HepG2 (cell line): ENCODE data around the gene PSMD5. TPM values are rescaled to one million over a fixed set of nuclear protein-coding genes. Genes with fewer than 3 reads are reported as not detected.

Source experiments
- ATAC-seq: fragments of 200-7000 bp; cut with Tn5 transposase; 3 replicates; pipeline ENCODE4 v1.9.1; 2020; ENCODE audit warnings: mild to moderate bottlenecking, moderate library complexity
- BruUV-seq: library from RNA; stranded (reverse); fragments of 400-500 nt; replicated peaks from 2 replicates; lab custom pipeline; 2021; lab: Mats Ljungman, UMichigan
- CTCF ChIA-PET: fragments of 300-600 bp; formaldehyde crosslinking; extraction: SDS; loops from one replicate; lab custom pipeline; 2021; ENCODE audit warnings: low total read pairs, inconsistent platforms, low intra/inter-chr PET ratio; lab: Yijun Ruan, JAX
- POLR2A ChIA-PET: fragments of 350-600 bp; sonication (Branson Sonifier 250); formaldehyde crosslinking; loops from one replicate; lab custom pipeline; 2020; ENCODE audit warnings: antibody characterized with exemption, inconsistent platforms; lab: Yijun Ruan, JAX
- DNase-seq: peaks from one replicate; pipeline ENCODE4 v3.0.0-alpha.2; 2015; ENCODE audit warnings: low spot score
- FAIRE-seq: peaks from 3 replicates; lab custom pipeline; 2011; peaks lifted over from hg19 to GRCh38; lab: Jason Lieb, UNC
- H2AFZ ChIP-seq: one replicate; pipeline ENCODE4 v1.6.1; 2011; ENCODE audit warnings: low read length, inconsistent platforms
- H3K27ac ChIP-seq: fragments of 300-600 bp; 3 replicates; pipeline ENCODE4 v1.8.0; 2011; ENCODE audit warnings: mixed run types, mild to moderate bottlenecking, mixed read lengths, low read length, inconsistent platforms; ENCODE audit not compliant: insufficient read depth; ENCODE audit errors: extremely low read length
- H3K27me3 ChIP-seq, 2 experiments: fragments of 200-600 bp in 1 of 2; 2 replicates in 1 of 2; 3 replicates in 1 of 2; pipeline versions ENCODE4 v1.6.0 to v1.8.0; 2011; ENCODE audit warnings: low read length in 2 of 2, mild to moderate bottlenecking in 2 of 2, moderate library complexity in 2 of 2, inconsistent platforms in 1 of 2; ENCODE audit not compliant: insufficient read depth in 2 of 2, control insufficient read depth in 1 of 2
- H3K36me3 ChIP-seq, 2 experiments: fragments of 200-600 bp in 1 of 2; replicated peaks in 1 of 2; 2 replicates in 1 of 2; 3 replicates in 1 of 2; pipeline versions ENCODE4 v1.5.1 to v1.8.0; 2011; ENCODE audit warnings: low read length in 2 of 2, inconsistent platforms in 1 of 2; ENCODE audit not compliant: insufficient read depth in 2 of 2, control insufficient read depth in 1 of 2
- H3K4me1 ChIP-seq: 2 replicates; pipeline ENCODE4 v1.5.1; 2012; ENCODE audit warnings: low read length, inconsistent platforms; ENCODE audit not compliant: insufficient read depth
- H3K4me2 ChIP-seq: 2 replicates; pipeline ENCODE4 v1.6.0; 2011; ENCODE audit warnings: low read depth, low read length, inconsistent platforms
- H3K4me3 ChIP-seq, 3 experiments: fragments of 200-600 bp in 1 of 3; sonication (generic), shearing (Covaris generic) in 1 of 3; replicated peaks in 1 of 3; 2 replicates each; pipeline ENCODE4 v1.5.1; 2011 to 2016; ENCODE audit warnings: low read length in 3 of 3, inconsistent platforms in 2 of 3, low read depth in 2 of 3, mild to moderate bottlenecking in 2 of 3, control low read depth in 1 of 3, mixed read lengths in 1 of 3; ENCODE audit not compliant: insufficient read depth in 1 of 3
- H3K79me2 ChIP-seq: one replicate; pipeline ENCODE4 v1.6.1; 2011; ENCODE audit warnings: low read length, inconsistent platforms; ENCODE audit not compliant: insufficient read depth
- H3K9ac ChIP-seq: 2 replicates; pipeline ENCODE4 v1.6.0; 2011; ENCODE audit warnings: mild to moderate bottlenecking, low read depth, low read length, inconsistent platforms; ENCODE audit not compliant: insufficient read depth
- H3K9me3 ChIP-seq: 2 replicates; pipeline ENCODE4 v1.5.1; 2012; ENCODE audit warnings: mild to moderate bottlenecking, low read length
- H4K20me1 ChIP-seq: 2 replicates; pipeline ENCODE4 v1.6.0; 2011; ENCODE audit warnings: inconsistent platforms, mild to moderate bottlenecking, low read length, moderate library complexity; ENCODE audit not compliant: insufficient read depth
- DMAP1 ChIP-seq: IDR thresholded peaks from 2 replicates; pipeline ENCODE4 v1.6.1; 2016
- EHMT2 ChIP-seq: fragments of 200-600 bp; sonication (generic); IDR thresholded peaks from 2 replicates; pipeline ENCODE4 v1.7.0; 2017; ENCODE audit warnings: antibody characterized with exemption, low read depth, low read length, borderline replicate concordance
- GATAD1 ChIP-seq: IDR thresholded peaks from 2 replicates; pipeline ENCODE4 v1.6.1; 2016; ENCODE audit warnings: missing genetic modification reagents, missing compliant biosample characterization
- MBNL3 ChIP-seq: fragments of 250-450 bp; sonication (Bioruptor Pico); conservative IDR thresholded peaks from 2 replicates; pipeline ENCODE4 v1.8.0; 2022; ENCODE audit warnings: mild to moderate bottlenecking, inconsistent platforms
- MZF1 ChIP-seq: sonication (generic); formaldehyde crosslinking; IDR thresholded peaks from 2 replicates; pipeline ENCODE4 v1.8.1; 2023; ENCODE audit warnings: mild to moderate bottlenecking, missing genetic modification reagents, borderline replicate concordance
- POGZ ChIP-seq: sonication (generic); formaldehyde crosslinking; IDR thresholded peaks from 2 replicates; pipeline ENCODE4 v1.4.0; 2020; ENCODE audit warnings: mild to moderate bottlenecking, missing genetic modification reagents
- PRDM10 ChIP-seq: sonication (generic); formaldehyde crosslinking; IDR thresholded peaks from 2 replicates; pipeline ENCODE4 v1.4.0; 2020; ENCODE audit warnings: low read depth, missing genetic modification reagents
- SALL1 ChIP-seq: sonication (generic); formaldehyde crosslinking; IDR thresholded peaks from 2 replicates; pipeline ENCODE4 v1.8.0; 2022; ENCODE audit warnings: mild to moderate bottlenecking, missing genetic modification reagents
- ZC3H13 ChIP-seq: sonication (generic); formaldehyde crosslinking; IDR thresholded peaks from 2 replicates; pipeline ENCODE4 v1.8.1; 2023; ENCODE audit warnings: mild to moderate bottlenecking, missing genetic modification reagents, moderate library complexity
- ZNF207 ChIP-seq: fragments of 450-650 bp; IDR thresholded peaks from 2 replicates; pipeline ENCODE4 v1.6.1; 2016; ENCODE audit warnings: antibody characterized with exemption, borderline replicate concordance
- ZNF660 ChIP-seq: sonication (generic); formaldehyde crosslinking; IDR thresholded peaks from 2 replicates; pipeline ENCODE4 v1.5.1; 2020; ENCODE audit warnings: mild to moderate bottlenecking, low read depth, missing genetic modification reagents, borderline replicate concordance
- ZNF775 ChIP-seq: sonication (generic); formaldehyde crosslinking; IDR thresholded peaks from 2 replicates; pipeline ENCODE4 v1.4.0; 2020; ENCODE audit warnings: missing genetic modification reagents, mild to moderate bottlenecking, moderate library complexity, borderline replicate concordance
- ZNF883 ChIP-seq: sonication (generic); formaldehyde crosslinking; IDR thresholded peaks from 2 replicates; pipeline ENCODE4 v1.5.1; 2020; ENCODE audit warnings: mild to moderate bottlenecking, missing genetic modification reagents; ENCODE audit errors: not compliant biosample characterization
- WGBS: methylation state at CpG from one replicate; pipeline ENCODE4 v1.1.6; 2017; ENCODE audit warnings: low lambda C conversion rate; 5-methylcytosine and 5-hydroxymethylcytosine counted together
- in situ Hi-C: cut with HindIII; loops from 2 replicates; pipeline ENCODE4 v1.10.0; 2017; ENCODE audit warnings: low pct_unique_long_range_greater_than_20kb; ENCODE audit not compliant: extremely low pct_ligation_motif_present
- intact Hi-C: fragments of 100-400 bp; cut with micrococcal nuclease; formaldehyde crosslinking; loops from one replicate; pipeline ENCODE4 v1.10.0; 2022; ENCODE audit not compliant: unreplicated experiment
- polyA plus RNA-seq, 8 experiments: library from polyadenylated mRNA; depleted of rRNA in 3 of 8; stranded (reverse) in 7 of 8; unstranded in 1 of 8; fragments of >200 nt; fragmentation: Illumina TruSeq in 4 of 8; extraction: Trizol in 4 of 8; gene quantifications; 2 replicates each; pipeline versions ENCODE4 v1.2.1 to v1.2.3, GENCODE V29; 2011 to 2016; ENCODE audit warnings: low read depth in 4 of 8, missing spikeins in 1 of 8, mixed read lengths in 1 of 8; ENCODE audit not compliant: insufficient read depth in 1 of 8
- total RNA-seq, 5 experiments: library from RNA; depleted of rRNA; stranded (reverse); fragments of >200 nt; fragmentation: Illumina TruSeq; extraction: Trizol; gene quantifications; 2 replicates each; pipeline ENCODE4 v1.2.3, GENCODE V29; 2016; ENCODE audit warnings: low read depth in 1 of 5
- TF ChIP-seq, protein P1 (sequence below): sonication (generic); formaldehyde crosslinking; IDR thresholded peaks from 2 replicates; pipeline ENCODE4 v1.8.1; 2023; ENCODE audit warnings: mild to moderate bottlenecking, moderate library complexity, missing genetic modification reagents
- TF ChIP-seq, protein P2 (sequence below): sonication (generic); formaldehyde crosslinking; IDR thresholded peaks from 2 replicates; pipeline ENCODE4 v1.5.1; 2020; ENCODE audit warnings: missing genetic modification reagents, mild to moderate bottlenecking, borderline replicate concordance
- TF ChIP-seq, protein P3 (sequence below): sonication (generic); formaldehyde crosslinking; IDR thresholded peaks from 2 replicates; pipeline ENCODE4 v1.4.0; 2020; ENCODE audit warnings: missing genetic modification reagents

The PSMD5 gene
- total and polyA plus RNA-seq, 2 of the 13 experiments (the other 11 are each of a cell fraction or from before 2014, with no cell fraction given): 12.7 to 18.1 TPM

DNA sequence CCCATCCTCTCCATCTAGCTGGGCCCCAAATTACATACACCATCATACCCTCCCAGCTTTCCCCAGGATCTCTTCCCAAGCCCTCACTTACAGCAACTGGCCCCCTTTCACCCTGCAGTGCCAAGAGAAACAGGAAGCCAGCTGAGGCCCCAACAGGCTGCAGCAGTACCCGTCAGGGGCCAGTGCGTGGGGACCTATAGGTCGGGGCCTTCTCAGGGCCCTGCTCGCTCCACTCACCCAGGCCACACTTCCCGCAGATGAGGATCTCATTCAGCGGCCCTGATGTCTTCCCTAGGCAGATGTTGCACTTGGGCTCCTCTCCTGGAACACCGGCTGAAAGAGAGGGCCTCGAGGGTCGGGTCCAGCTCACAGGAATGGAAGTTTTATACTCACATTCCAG, 27.5 kb upstream of the PSMD5 start:
- Histone ChIP-seq H4K20me1 (no peaks in the 10 kb centered on the region), H3K9ac (no peak overlapping the region), H3K79me2 (peaks cover 6% of the 10 kb centered on the region), H3K27me3 (no peaks in the 10 kb centered on the region), H3K4me2 (no peak overlapping the region), H3K9me3 (no peaks in the 10 kb centered on the region), H3K36me3 (peaks cover 22 to 67% of the 10 kb centered on the region in 2 experiments; a peak in 4 of 5 replicates), H3K4me1 (peaks cover 19% of the 10 kb centered on the region), H3K4me3 (no peak overlapping the region), H3K27ac (no peak overlapping the region), H2AFZ (no peak overlapping the region)
- POLR2A ChIA-PET: no interaction called here
- WGBS: 97% methylated on average over 8 of the region's 9 CpGs
- FAIRE-seq (no peak), ATAC-seq (no peak), DNase-seq (no peak)
- CTCF ChIA-PET: no interaction called here
- intact Hi-C loops (no loop called here), in situ Hi-C loops (no loop called here)
- no TSS peak for BruUV-seq
- TF ChIP-seq GATAD1 (CRISPR knock-in tag) (no peak), MBNL3 (CRISPR knock-in tag) (no peak), EHMT2 (no peak), MZF1 (no peak), ZNF883 (no peak), PRDM10 (CRISPR knock-in tag) (no peak), DMAP1 (CRISPR knock-in tag) (no peak), ZNF660 (no peak), ZNF207 (no peak), SALL1 (no peak), ZC3H13 (CRISPR knock-in tag) (no peak), ZNF775 (no peak), POGZ (CRISPR knock-in tag) (no peak)
- TF ChIP-seq, protein P1, sequence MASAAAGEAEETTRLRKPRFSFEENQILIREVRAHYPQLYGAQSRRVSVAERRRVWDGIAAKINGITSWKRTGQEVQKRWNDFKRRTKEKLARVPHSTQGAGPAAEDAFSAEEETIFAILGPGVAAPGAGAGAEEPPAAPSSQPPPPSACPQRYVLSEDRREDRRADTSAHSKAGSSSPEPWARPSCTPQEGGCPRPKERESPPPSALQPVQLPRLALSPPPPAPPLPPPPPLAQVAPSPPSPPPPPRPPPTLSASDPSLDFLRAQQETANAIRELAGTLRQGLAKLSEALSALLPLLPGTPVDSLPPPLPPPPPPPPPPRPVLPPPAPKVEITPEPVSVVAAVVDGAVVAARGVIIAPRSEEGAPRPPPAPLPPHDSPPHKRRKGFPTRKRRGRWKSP: no peak
- TF ChIP-seq, protein P2, sequence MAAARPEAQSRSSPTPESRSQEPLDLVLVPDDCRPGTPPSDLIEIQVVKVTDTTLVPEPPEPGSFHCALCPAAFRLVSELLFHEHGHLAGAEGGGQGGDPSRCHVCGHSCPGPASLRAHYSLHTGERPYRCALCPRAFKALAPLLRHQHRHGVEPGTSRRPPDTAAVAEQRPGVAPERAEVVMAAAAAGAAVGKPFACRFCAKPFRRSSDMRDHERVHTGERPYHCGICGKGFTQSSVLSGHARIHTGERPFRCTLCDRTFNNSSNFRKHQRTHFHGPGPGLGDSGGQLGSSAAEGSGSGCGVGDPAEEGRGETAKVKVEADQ (CRISPR knock-in tag): no peak
- TF ChIP-seq, protein P3, sequence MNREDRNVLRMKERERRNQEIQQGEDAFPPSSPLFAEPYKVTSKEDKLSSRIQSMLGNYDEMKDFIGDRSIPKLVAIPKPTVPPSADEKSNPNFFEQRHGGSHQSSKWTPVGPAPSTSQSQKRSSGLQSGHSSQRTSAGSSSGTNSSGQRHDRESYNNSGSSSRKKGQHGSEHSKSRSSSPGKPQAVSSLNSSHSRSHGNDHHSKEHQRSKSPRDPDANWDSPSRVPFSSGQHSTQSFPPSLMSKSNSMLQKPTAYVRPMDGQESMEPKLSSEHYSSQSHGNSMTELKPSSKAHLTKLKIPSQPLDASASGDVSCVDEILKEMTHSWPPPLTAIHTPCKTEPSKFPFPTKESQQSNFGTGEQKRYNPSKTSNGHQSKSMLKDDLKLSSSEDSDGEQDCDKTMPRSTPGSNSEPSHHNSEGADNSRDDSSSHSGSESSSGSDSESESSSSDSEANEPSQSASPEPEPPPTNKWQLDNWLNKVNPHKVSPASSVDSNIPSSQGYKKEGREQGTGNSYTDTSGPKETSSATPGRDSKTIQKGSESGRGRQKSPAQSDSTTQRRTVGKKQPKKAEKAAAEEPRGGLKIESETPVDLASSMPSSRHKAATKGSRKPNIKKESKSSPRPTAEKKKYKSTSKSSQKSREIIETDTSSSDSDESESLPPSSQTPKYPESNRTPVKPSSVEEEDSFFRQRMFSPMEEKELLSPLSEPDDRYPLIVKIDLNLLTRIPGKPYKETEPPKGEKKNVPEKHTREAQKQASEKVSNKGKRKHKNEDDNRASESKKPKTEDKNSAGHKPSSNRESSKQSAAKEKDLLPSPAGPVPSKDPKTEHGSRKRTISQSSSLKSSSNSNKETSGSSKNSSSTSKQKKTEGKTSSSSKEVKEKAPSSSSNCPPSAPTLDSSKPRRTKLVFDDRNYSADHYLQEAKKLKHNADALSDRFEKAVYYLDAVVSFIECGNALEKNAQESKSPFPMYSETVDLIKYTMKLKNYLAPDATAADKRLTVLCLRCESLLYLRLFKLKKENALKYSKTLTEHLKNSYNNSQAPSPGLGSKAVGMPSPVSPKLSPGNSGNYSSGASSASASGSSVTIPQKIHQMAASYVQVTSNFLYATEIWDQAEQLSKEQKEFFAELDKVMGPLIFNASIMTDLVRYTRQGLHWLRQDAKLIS (CRISPR knock-in tag): no peak
